Stimulated activated CD8-positive, alpha-beta memory T cell treated with anti-CD3 and anti-CD28 coated beads, Interleukin-4, amount 100 ng/mL, for 48 hours (primary cell): ENCODE data around the gene GABRR1.

Source experiments
- DNase-seq: peaks from one replicate; pipeline ENCODE4 v3.0.0-alpha.2; 2020

Gene GABRR1

GRCh38 chr6:89214197-89214596, 3.0 kb downstream of the GABRR1 start:
- DNase-seq: no peak

GRCh38 chr6:89212472-89212871, 4.7 kb downstream of the GABRR1 start:
- no peak for DNase-seq

- no peak for DNase-seq
Observed at GRCh38 chr6:89209457-89209856, 7.7 kb downstream of the GABRR1 start.

GRCh38 chr6:89208551-89208950, 8.6 kb downstream of the GABRR1 start:
- DNase-seq: no peak

GRCh38 chr6:89205819-89206218, 11.3 kb downstream of the GABRR1 start:
- no peak for DNase-seq

GRCh38 chr6:89204096-89204495, 13.1 kb downstream of the GABRR1 start:
- no peak for DNase-seq

- DNase-seq: no peak
Observed at GRCh38 chr6:89200706-89201215, 16.4 kb downstream of the GABRR1 start.

GRCh38 chr6:89199579-89199978, 17.6 kb downstream of the GABRR1 start:
- DNase-seq: no peak

GRCh38 chr6:89198235-89198634, 18.9 kb downstream of the GABRR1 start:
- DNase-seq: no peak

- no peak for DNase-seq
Observed at GRCh38 chr6:89197141-89197540, 20.0 kb downstream of the GABRR1 start.

GRCh38 chr6:89194559-89194958, 22.6 kb downstream of the GABRR1 start:
- DNase-seq: no peak

- DNase-seq: no peak
Observed at GRCh38 chr6:89190741-89191140, 26.4 kb downstream of the GABRR1 start.

GRCh38 chr6:89187504-89187903, 29.7 kb downstream of the GABRR1 start:
- no peak for DNase-seq

- DNase-seq: no peak
Observed at GRCh38 chr6:89186762-89187161, 30.4 kb downstream of the GABRR1 start.

GRCh38 chr6:89184344-89184743, 32.8 kb downstream of the GABRR1 start:
- no peak for DNase-seq

- DNase-seq: no peak
Observed at GRCh38 chr6:89183294-89183693, 33.9 kb downstream of the GABRR1 start.

GRCh38 chr6:89180971-89181370, 36.2 kb downstream of the GABRR1 start:
- DNase-seq: no peak

- DNase-seq: no peak
Observed at GRCh38 chr6:89180112-89180511, 37.0 kb downstream of the GABRR1 start.

GRCh38 chr6:89173634-89174033, 43.5 kb downstream of the GABRR1 start:
- DNase-seq: no peak

- DNase-seq: no peak
Observed at GRCh38 chr6:89172131-89172530, 45.0 kb downstream of the GABRR1 start.

- no peak for DNase-seq
Observed at GRCh38 chr6:89162047-89162371, 55.1 kb downstream of the GABRR1 start.

- no peak for DNase-seq
Observed at GRCh38 chr6:89161326-89162046, 55.7 kb downstream of the GABRR1 start.

GRCh38 chr6:89160331-89161092, 56.6 kb downstream of the GABRR1 start:
- DNase-seq: no peak

GRCh38 chr6:89154131-89154530, 63.0 kb downstream of the GABRR1 start:
- DNase-seq: no peak
